ENCODE results near the gene SPATA33.

DNA sequence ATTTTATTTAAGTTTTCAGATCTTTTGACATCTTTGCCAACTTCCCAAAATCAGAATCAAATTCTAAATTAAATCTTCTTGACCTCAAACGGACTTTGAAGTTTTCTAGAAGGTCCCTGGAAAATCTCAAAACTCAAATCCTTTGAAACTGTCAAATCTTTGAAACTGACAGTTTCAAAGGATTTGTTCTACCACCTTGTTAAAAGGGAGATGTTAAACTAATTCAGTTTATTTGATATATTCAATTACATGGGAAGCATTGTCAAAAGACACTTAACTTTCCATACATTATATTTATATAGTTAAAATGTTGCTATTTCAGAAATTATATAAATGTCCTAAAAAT, 47.6 kb upstream of the SPATA33 start:
- TF ChIP-seq, protein P1, sequence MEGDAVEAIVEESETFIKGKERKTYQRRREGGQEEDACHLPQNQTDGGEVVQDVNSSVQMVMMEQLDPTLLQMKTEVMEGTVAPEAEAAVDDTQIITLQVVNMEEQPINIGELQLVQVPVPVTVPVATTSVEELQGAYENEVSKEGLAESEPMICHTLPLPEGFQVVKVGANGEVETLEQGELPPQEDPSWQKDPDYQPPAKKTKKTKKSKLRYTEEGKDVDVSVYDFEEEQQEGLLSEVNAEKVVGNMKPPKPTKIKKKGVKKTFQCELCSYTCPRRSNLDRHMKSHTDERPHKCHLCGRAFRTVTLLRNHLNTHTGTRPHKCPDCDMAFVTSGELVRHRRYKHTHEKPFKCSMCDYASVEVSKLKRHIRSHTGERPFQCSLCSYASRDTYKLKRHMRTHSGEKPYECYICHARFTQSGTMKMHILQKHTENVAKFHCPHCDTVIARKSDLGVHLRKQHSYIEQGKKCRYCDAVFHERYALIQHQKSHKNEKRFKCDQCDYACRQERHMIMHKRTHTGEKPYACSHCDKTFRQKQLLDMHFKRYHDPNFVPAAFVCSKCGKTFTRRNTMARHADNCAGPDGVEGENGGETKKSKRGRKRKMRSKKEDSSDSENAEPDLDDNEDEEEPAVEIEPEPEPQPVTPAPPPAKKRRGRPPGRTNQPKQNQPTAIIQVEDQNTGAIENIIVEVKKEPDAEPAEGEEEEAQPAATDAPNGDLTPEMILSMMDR (IDR thresholded peaks at IDR 0.05; ENCODE audit: low read depth, low read length) = no peak
- TF ChIP-seq POLR2A (IDR thresholded peaks at IDR 0.05; ENCODE audit: extremely low read depth, insufficient read length) (no peak), MYC (IDR thresholded peaks at IDR 0.05; ENCODE audit: low read depth, low read length) (no peak)
- TF ChIP-seq, protein P2, sequence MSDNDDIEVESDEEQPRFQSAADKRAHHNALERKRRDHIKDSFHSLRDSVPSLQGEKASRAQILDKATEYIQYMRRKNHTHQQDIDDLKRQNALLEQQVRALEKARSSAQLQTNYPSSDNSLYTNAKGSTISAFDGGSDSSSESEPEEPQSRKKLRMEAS (IDR thresholded peaks at IDR 0.05; ENCODE audit: low read depth, low read length) = no peak

All from NB4 (cell line).